SHP77 (cell line): ENCODE measurements around the gene PDLIM5.
"Not testable (repeated sequence)": the region's sequence is repeated elsewhere in the genome, so short reads cannot be mapped to it uniquely, and the experiment has no call there.

Source experiments
- DNase-seq, 2 experiments: peaks; one replicate each; lab custom pipeline; 2025; lab: John Stamatoyannopoulos, UW

The PDLIM5 gene

DNA sequence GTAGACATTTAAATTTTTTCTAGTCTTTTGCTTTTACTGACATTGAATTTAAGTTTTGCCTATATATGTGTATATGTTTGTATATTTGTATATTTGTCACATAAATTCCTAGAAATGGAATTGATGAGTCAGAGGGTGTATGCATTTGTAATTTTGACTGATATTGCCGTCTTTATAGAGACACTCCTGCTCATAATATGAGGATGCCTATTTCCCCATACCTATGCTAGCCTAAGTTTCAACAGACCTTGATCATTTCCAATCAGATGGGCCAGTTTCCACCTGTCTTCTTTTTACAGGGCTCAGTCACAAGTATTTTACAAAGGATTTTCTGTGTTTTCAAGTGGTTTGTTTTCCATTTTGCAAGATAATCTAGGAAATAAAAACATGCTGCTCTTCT, 10.8 kb downstream of the PDLIM5 start:
- DNase-seq = no peak

- DNase-seq = no peak
These were observed 12.0 kb downstream of the PDLIM5 start for GRCh38 chr4:94463771-94464170.

DNA sequence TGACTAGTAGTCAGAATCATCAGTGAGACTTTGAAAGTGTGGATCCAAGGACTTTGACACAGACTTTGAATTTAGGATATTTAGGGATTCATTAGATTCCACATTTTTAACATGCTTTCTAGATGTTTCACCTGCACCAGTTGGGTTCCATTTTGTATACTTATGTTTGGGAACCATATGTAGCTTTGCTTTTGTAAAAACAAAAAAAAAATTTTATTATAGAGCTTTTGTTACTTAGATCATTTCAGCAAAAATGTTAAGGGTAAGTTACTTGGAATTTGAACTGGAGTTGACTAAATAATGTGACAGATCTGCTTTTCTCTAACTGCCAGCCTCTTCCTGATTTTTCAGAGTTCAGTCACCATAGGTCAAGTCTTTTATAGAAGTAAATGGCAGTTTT, 14.6 kb downstream of the PDLIM5 start:
- no peak for DNase-seq

DNA sequence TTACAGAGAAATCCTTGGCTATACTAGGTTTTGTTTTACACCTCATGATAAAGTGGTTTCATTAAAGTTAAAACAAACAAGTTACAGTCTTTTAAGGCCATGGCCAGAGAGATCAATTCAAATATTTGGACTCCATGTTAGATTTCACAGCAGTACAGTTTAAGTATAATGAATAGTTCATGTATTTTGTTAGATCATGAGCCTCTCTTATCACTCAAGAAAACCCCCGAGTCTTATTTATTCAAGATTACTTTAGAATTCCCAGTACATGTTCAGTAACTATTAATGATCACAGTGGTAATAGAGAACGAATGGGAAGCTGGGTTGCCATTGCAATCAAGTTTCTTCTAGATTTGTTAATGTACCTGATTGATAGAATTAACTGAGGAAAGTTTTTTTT, 15.2 kb downstream of the PDLIM5 start:
- no peak for DNase-seq

- DNase-seq = no peak
These were observed 16.5 kb downstream of the PDLIM5 start for GRCh38 chr4:94468093-94468769.

GRCh38 chr4:94469221-94469784, 17.6 kb downstream of the PDLIM5 start:
- DNase-seq = no peak

DNA sequence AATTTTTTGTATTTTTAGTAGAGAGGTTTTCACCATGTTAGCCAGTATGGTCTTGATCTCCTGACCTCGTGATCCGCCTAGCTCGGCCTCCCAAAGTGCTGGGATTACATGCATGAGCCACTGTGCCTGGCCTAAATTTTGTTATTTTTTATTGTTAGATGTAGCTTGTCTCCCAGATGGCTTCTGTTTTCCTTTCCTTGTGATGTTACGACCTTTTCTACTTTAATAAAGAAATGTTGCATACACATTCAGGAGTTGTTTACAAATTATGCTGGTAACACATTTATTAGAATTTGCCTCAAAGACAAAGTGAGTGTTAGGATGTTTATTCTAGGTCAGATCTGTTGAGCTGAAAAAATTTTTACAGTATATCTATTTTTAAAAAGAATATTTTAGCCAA, 18.4 kb downstream of the PDLIM5 start:
- no peak for DNase-seq

DNA sequence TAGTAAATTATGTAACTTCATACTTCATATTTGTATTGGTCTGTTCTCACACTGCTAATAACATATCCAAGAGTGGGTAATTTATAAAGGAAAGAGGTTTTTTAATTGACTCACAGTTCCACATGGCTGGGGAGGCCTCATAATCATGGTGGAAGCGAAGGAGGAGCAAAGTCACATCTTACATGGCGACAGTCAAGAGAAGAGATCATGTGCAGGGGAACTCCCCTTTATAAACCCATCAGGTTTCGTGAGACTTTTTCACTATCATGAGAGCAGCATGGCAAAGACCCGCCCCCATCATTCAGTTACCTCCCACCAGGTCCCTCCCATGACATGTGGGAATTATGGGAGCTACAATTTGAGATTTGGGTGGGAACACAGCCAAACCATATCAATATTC, 19.0 kb downstream of the PDLIM5 start:
- not testable (repeated sequence) for DNase-seq

- DNase-seq = peak; percentile 6 to 11
These were observed 20.5 kb downstream of the PDLIM5 start for GRCh38 chr4:94472056-94472826.

GRCh38 chr4:94475050-94475449, 23.3 kb downstream of the PDLIM5 start:
- no peak for DNase-seq

- DNase-seq = no peak
These were observed 24.1 kb downstream of the PDLIM5 start for GRCh38 chr4:94475794-94476193.

GRCh38 chr4:94477227-94477626, 25.5 kb downstream of the PDLIM5 start:
- no peak for DNase-seq

GRCh38 chr4:94478805-94479204, 27.1 kb downstream of the PDLIM5 start:
- DNase-seq = not testable (repeated sequence)

- DNase-seq = no peak
These were observed 27.8 kb downstream of the PDLIM5 start for GRCh38 chr4:94479358-94480141.

DNA sequence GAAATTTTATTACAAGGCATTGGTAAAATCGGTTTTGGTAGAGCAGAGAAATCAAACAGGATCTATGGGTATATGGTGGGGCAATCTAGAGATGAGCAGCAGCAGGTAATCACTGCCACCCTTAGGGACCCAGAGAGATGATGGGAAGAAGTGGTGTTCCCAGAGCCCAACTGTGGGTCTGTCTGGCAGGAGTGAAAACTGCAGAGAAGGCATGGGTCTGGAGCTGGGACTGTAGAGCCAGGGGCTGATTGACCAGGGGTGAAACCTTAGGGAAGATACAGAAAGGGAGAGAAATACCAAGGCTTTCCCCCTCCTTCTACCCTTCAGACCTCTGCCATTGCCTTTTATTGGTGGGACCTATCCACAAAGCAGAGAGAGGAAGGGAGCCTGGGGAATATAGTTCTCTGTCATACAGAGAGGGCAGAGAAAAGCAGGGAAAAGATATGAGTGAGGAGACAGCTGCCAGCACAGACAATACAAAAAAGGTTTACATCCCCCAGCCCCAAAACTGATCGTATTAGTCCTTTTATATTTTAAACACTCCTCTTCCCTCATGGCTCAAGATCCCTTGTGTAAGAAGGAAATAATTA, 28.7 kb downstream of the PDLIM5 start:
- DNase-seq = no peak

DNA sequence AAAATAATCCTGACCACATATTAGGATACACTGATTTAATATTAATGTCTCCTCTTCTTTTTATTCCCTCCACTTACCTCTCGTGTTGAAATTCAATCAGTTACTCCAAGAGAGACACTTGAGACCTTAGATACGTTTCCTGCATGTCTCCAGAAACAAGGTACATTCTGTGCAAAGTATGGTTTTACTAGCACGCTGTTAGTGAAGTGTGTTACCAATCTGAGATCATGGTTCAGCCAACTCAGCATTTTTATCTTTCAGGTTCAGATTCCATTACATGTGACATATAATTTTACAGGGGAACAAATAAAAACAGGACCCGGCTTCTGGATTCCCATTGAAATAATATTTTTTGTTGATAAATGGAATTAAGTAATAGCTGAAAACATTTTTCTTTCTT, 32.2 kb downstream of the PDLIM5 start:
- DNase-seq = no peak

GRCh38 chr4:94484818-94485217, 33.1 kb downstream of the PDLIM5 start:
- DNase-seq = no peak

DNA sequence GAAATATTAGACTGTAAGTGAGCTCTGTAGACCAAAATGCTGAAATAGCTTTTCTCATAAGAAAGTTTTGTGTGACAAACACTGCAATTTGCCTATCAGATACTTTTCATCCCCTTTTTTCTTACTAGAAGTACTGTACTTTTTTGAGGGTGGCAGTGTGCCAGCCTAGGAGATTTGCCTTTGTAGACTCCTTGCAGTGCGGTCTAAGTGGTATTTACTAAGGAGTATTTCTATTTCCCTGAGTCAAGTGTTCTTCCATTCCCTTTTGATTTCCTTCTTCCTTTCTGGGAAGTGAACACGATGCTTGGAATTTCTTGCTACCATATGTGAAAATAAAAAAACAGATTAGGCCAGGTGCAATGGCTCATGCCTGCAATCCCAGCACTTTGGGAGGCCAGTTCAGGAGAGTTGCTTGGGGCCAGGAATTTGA, 34.6 kb downstream of the PDLIM5 start:
- DNase-seq = no peak

GRCh38 chr4:94488670-94489069, 36.9 kb downstream of the PDLIM5 start:
- no peak for DNase-seq

DNA sequence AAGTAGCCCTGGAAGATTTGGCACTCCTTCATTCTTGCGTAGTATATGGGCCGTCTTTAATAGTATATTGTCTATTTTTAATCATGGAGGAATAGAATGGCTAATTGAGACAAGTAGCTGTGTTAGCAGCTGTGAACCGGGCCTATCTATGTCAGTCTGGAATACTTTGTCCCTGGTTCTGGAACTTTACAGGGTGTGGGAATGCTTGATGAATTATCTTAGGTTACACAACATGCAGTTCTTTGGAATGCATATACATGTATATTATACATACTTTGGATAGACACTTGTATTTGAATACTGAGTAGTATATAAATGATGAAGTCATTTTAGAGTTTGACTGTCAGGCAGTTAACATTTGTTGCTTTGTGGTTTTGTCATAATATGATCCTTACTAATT, 37.4 kb downstream of the PDLIM5 start:
- no peak for DNase-seq

DNA sequence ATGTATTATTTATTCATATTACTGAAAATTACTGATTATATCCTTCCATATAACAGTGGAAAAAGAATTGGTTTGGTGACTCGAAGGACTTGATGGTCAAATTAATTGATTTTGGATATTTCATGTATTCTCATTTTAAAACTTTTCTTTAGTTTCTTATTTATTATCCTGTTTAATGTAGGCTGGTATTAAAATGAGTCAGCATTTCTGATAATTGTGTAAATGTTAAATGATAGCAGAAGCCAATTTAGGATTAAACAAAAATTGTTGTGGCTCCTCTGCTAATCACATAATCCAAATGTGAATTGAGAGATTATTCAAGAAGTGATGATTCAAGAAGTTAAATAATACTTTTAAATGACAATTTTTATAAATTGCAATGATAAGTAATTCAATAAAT, 38.7 kb downstream of the PDLIM5 start:
- DNase-seq = no peak

- DNase-seq = no peak
These were observed 39.6 kb downstream of the PDLIM5 start for GRCh38 chr4:94491322-94491721.
